Non-pigmented ciliary epithelial cell (primary cell): Measurements from ENCODE around the gene HSP90AA1.
"Not testable (repeated sequence)": the region's sequence is repeated elsewhere in the genome, so short reads cannot be mapped to it uniquely, and the experiment has no call there.

Experiments used
- DNase-seq: peaks from one replicate; pipeline ENCODE4 v3.0.0-alpha.2; 2010; ENCODE audit warnings: low read depth

Gene HSP90AA1

DNA sequence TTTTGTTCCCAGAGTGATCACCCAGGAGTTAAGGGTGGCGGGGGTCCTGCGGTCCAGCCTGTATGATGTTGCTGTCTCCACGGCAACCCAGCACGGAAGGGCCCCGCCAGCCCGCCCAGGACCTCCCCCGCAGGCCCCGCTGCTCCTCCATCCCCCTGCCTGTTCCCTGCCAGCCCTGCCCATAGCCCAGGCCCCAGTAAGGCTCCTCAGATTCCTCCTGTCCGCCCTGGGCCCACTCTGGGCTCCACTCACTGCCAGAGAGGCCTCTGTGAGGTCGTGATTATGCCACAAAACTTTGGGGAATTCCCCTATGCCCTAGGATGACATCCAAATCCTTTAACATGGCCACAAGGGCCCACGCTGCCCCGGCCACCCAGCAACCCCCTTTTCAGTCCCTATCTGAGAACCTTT is 20.8 kb downstream of the HSP90AA1 start:
- DNase-seq: no peak

DNA sequence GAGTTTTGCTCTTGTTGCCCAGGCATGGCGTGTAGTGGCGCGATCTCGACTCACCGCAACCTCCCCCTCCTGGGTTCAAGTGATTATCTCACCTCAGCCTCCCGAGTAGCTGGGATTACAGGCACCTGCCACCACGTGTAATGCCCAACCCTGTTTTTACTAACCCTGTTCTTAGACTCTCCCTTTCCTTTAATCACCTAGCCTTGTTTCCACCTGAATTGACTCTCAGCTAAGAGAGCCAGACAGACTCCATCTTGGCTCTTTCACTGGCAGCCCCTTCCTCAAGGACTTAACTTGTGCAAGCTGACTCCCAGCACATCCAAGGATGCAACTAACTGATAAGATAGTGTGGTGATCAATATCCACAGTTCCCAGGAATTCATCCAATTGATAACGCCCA is 22.3 kb downstream of the HSP90AA1 start:
- DNase-seq: not testable (repeated sequence)

DNA sequence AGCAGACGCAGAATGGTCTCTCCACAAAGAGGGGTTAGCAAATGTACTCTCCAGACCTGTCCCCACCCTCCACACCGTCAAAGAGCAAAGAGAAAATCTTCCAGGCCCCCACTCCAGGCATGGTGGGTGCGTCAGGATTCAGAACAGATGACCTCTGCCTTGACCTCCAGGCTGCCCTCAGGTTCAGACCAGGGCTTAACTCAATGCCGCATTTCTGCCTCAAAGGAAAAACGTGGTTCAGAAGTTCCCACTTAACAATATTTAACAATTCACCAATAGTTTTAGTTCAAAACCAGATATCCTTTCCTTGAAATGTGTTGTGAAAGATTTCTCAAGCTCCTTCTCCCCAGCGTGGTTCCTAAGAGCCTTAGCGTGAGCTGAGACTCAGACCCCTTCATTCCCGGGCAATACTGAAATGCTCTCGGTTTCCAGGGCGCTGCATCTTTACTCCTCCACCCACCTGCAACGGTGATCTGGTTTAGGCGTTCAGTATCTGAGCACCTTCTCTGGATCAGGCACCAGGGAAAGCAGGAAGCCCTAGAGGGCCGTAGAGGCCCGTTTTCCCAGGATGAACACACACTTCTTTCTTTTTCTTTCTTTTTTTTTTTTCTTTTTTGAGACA is 22.9 kb downstream of the HSP90AA1 start:
- no peak for DNase-seq

DNA sequence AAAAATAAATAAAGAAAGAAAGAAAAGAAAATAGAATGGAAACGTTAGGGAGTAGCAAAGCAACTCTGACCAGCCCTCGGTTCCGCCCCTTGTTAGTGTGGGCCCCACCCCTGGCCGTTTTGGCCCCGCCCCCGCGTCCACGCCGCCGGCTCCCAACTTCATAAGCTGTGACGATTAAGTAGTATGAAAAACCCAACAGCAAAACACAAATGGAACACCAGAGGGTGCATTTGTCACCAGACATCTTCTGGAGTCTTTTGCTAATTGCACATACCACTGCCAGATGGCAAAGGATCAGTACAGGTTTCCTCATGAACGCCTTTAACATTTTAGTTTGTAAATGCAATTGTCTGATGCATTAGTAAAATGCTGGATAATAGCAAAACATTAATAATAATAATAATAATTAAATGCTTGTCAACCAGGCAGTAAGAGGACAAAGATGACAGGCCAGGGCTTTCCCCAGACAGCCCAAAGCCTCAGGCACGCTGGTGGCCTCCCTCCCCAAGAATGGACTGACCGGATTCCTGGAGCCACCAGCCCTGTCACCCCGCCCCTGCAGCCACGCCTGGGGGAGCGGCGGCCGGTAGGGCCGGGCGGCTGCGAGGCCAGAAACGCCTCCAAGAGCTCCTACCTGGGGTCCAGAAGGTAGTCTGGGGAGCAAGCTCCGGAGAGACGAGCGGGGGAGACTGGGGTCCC is 23.6 kb downstream of the HSP90AA1 start:
- DNase-seq: no peak

DNA sequence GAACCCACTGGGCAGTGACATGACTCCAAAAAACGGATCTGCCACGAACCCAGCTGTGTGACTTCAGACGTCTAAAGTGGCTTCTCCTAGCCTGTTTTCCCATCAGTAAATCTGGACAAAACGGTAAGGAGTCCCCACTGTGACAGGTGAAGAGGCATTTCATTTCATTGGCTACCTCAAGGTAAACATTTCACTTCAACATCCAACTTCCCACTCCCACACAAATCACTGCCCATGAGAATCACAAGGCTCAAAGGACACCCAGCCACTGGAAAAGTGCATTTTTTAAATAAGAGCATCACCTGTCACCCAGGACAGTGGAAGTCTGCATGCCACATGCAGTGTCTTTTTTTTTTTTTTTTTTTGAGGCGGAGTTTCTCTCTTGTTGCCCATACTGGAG is 27.9 kb downstream of the HSP90AA1 start:
- no peak for DNase-seq

DNA sequence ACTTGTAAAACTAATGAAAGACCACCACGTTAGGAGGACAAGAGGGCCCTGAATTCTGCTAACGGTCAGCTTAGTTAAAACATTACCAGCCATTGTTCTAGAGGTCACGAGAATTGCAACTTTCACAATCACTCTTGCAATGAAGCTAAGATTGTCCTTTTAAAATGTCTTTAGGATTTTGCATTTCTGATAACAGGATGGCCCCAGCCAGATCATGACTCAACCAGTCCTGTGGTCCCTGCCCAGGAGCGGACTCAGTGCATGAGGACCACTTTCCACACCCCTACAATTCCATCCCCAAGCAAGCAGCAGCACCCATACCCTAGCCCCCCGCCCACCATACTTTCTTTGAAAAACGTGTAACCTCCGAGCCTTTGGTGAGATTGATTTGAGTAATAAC is 28.7 kb downstream of the HSP90AA1 start:
- DNase-seq: no peak

DNA sequence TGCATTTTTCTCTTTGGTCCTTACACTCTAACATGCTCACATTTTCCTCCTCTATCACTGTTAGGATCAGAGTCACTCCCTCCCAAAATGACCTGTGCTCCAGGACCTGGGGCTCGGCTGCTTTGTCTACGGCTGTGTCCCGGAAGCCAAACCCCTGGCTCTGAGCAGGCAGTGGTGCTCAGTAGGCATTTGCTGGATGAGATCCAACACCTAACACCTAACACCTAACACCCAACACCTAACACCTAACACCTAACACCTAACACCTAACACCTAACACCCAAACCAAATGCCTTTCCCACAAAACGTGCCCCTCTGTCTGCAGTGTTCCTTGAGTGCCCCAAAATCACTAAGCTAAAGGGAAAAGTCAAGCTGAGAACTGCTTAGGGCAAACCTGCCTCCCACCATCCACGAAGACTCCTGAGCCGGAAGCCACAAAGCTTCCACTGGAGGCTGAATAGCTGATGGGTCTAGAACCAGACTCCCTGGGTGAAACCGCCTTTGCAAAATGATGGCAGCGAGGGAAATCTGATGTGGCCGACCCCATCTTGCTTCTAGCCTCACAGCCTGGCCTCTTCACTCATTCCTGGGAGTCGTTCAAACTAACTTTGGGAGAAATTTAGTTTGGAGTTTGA is 29.2 kb downstream of the HSP90AA1 start:
- no peak for DNase-seq

DNA sequence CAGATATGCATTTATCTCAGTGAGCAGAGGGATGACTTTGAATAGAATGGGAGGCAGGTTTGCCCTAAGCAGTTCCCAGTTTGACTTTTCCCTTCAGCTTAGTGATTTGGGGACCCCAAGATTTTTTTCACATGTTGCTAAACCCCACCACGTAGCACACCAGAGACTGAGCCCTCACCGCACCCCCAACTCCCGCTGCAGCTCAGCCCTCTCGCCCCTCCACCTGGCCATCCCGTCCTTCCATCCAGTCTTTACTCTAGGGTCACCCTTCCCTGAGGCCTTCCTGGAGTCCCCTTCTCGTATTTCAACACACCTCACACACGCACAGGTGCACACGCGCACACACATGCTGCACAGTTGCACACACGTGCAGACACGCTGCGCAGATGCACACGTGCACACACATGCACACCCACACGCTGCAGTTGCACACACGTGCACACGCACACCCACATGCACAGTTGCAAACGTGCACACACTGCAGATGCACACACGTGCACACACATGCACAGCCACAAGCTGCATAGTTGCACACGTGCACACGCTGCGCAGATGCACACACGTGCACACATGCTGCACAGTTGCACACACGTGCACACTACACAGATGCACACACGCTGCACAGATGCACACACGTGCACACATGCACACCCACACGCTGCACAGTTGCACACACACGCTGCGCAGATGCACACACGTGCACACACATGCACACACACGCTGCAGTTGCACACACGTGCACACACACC is 30.0 kb downstream of the HSP90AA1 start:
- DNase-seq: no peak

DNA sequence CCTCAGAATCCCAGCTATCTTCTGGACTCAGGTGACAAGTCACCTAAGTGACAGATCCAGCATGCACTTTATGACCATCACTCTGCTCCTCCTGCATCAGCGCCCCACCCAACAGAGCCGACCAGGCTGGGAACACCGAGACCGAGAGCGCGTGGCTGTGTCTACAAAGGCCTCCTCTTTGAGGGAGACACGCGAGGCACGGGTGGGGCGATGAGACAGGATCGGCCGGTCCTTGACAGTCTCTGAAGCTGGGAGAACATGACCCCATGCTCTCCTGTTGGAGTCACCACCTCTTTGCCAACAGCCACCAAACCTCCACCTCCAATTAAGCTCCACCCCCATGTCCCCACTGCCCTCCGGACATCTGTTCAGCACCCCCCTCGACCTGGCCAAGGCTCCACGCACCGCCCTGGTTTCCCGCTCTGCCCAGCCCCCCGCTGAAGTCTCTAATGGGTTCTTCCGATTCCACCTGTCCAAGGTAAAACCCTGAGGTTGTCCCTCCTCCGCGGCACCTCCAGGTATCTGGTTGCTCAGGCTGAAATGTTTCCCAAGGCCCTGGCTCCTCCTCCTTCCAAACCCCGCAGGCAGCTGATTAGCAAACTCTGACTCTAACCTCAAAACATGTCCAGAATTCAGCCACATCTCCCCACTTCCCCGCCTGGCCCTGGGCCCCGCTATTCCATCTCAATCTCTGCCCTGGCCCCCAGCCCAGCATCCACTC is 31.5 kb downstream of the HSP90AA1 start:
- peak; percentile 50 for DNase-seq

DNA sequence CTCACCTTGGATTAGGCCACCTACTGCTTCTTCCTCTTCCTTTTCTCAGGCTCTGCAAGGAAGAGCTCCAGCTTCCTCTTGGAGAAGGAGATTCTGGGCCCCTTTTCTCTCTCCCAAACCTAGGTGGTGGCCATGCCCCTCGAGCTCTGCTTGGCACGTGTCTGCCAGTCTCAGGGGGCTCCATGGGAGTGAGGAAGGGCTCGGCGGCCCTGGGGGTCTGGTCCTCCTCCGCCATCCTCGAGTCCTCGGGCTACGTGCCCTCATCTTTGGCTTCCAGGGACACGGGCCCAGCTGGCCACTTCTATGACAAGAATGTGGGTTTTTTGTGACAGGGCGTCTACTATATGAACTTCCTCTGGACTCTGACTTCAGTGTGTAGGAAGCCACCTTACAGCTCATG is 34.3 kb downstream of the HSP90AA1 start:
- no peak for DNase-seq

DNA sequence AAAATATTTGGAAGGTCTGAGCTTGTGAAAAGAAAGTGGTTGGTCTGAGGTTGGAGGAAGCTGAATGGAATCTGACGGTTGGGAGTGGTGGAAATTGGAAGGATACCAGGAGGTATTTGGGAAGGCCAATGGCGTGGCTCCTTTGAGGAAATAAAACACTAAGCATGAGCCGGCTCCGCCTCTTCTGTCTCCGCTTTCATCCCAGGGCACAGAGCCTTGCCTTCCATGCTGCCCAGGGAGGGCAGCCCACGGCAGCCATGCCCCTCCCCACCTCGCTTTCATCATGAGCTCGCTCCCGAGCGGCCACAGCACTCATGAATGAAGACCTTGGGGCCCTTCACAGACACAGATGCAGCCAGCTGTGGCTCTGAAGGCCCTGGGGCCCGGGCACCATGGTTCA is 36.2 kb downstream of the HSP90AA1 start:
- no peak for DNase-seq

DNA sequence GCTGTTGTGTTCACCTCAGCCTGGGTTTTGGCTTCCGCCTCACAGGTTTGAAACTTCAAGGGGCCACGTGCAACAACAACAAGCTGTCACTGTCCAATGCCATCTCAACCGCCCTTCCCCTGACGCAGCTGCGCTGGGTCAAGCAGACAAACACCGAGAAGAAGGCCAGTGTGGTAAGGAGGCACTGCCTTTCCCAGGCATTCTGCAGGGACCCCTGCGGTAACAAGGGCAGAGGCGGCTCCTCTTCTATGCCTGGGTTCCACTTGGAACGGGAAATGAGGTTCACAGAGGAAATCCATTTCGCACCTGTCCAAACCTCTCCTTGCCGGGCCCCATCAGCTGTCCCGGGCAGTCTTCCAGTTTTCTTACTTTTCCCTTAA is 36.8 kb downstream of the HSP90AA1 start:
- no peak for DNase-seq

DNA sequence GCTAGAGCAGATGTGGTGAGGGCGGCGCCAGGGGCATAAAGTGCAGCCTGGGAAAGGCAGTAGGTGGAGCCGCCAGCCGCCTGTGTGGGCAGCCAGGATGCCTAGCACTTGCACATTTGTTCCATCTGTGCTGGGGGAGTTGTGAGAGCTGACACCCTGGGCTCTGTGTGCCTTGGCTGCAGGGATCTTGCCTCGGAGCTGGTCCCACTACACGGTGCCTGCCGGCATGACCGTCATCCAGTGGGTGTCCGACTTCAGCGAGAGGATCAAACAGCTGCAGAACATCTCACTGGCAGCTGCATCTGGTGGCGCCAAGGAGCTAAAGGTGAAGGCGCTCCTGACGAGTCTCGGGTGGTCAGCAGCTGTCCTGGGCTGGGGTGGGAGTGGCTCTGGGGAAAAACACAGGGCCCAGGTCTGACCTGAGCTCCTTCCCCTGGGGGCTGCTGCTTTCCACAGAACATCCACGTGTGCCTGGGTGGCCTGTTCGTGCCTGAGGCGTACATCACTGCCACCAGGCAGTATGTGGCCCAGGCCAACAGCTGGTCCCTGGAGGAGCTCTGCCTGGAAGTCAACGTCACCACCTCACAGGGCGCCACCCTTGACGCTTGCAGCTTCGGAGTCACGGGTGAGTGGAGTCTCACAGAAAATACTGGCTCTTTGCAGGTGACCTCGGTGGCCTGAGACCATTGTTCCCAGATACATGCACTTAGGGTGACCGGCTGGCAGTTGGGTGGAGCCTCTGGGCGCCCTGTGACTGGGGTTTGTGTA is 37.4 kb downstream of the HSP90AA1 start:
- no peak for DNase-seq

DNA sequence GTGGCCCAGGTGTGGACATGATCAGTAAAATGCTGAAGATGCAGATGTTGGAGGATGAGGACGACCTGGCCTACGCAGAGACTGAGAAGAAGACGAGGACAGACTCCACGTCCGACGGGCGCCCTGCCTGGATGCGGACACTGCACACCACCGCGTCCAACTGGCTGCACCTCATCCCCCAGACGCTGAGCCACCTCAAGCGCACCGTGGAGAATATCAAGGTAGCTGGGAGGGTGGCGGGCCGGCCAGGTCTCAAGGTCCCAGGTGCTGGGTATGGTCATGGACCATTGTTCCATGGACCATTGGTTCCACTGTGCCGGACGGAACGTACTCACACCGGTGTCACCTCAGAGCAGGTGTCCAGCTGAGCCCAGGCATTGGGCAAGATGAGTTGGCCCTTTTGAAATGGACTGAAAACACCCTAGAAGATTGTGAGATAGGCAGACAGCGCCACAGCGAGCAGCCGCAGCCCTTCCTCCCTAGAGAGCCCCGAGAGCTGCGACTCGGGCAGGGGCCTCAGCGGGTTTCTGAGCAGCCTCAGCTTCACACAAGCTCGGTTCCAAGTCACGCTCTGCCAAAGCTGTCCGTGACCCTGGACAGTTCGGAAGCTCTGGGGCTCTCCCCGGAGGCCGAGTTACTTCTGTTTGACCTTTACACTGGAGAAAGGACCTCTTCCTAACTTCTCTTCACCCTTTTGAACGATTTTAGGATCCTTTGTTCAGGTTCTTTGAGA is 38.9 kb downstream of the HSP90AA1 start:
- no peak for DNase-seq

DNA sequence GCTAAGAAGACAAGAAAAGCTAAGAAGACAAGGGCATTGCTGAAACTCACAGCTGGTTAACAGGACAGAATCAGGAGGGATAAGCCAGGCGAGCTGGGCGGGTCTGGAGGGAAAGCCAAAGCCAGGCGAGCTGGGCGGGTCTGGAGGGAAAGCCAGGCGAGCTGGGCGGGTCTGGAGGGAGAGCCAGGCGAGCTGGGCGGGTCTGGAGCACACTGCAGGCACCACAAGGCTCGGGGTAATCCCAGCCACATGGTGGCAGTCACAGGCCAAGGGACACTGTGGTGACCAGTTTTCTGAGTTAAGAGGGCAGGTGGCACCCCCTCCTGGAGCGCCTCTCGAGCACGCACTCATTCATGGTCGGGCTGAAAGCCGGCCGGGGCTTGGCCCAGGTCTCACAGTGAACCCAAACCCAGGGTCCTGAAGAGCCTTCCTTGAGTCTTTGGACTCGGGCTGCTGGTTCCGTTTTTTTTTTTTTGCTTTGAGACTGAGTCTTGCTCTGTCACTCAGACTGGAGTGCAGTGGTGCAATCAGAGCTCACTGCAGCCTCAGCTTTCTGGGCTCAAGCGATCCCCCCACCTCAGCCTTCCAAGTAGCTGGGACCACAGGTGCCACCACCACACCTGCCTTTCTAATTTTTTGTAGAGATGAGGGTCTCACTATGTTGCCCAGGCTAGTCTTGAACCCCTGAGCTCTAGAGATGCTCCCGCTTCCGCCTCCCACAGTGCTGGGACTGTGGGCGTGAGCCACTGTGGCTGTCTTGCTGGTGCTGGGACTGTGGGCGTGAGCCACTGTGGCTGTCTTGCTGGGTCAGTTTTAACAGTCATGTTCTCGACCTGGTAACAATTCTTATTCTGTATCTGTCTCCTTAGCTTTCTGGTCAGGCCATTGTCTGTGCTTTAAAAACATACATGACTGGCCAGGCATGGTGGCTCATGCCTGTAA is 40.2 kb downstream of the HSP90AA1 start:
- no peak for DNase-seq

DNA sequence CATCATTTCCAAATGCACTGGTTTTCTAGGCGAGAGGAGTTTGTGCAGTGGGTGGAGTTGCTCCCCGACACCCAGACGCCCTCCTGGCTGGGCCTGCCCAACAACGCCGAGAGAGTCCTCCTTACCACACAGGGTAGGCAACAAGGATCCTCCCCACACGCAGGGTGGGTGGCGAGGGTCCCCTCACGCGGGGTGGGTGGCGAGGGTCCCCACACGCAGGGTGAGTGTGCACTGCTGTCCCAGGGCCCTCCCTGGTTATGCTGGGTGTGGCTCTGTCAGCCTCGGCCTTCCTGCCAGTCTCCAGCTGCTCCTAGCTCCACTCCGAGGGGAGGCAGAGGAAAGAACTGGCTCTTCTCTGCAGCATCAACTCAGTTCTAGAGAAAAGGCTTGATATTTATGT is 42.3 kb downstream of the HSP90AA1 start:
- no peak for DNase-seq

DNA sequence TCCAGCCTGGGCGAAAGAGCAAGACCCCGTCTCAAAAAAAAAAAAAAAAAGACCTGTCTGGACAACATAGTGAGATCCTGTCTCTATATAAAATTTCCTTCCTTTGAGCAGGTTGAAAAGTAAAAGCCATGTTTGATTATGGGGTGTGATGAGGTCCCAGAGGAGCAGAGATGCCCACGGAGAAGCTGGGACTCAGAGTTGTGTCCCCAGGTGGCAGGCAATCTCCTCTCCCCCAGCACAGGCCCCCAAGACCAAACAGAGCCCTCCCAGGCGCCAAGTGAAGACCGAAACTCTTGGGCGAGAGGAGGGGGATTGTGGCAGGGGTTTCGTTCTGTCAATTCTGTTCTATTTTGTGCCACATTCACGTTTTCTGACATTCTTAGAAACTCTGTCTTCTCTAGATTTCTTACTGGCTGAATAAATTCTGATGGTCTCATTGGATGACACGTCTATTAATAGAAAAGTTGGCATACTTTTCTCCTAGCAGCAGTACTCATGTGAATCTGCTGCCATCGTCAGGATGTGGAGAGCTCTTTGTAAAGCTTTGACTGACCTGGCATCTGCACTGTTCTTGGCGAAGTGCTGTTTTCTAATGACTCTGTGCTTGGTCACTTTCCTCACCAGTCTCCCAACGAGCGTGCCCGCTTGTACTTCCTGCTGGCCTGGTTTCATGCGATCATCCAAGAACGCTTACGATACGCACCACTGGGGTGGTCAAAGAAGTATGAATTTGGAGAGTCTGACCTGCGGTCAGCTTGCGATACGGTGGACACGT is 43.4 kb downstream of the HSP90AA1 start:
- DNase-seq: no peak

DNA sequence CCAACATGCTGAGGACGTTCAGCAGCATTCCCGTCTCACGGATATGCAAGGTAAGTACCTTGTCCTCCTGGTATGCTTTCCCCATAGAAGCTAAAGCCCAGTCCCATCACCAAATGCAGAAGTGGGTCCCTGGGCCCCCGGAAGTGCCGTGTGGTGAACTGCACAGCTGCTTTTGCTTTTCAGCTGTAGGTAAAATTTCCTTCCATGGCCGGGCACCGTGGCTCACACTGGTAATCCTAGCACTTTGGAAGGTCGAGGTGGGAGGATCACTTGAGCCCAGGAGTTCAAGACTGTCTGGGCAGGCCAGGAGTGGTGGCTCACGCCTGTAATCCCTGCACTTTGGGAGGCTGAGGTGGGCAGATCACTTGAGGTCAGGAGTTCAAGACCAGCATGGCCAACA is 44.1 kb downstream of the HSP90AA1 start:
- DNase-seq: no peak

DNA sequence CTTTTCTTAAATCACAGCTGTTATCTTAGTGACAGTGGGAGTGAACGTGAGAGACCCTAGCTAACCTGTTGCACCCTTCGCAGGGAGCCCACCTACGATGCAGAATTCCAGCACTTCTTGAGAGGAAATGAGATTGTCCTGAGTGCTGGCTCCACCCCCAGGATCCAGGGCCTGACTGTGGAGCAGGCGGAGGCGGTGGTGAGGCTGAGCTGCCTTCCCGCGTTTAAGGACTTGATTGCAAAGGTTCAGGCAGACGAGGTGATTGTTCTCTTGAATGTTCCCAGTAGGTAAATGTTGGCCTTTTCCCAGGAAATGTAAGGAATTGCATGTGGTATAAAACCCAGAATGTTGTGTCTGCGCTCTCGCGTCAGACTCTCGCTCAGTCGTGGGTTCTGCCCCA is 46.7 kb downstream of the HSP90AA1 start:
- no peak for DNase-seq
